B cell (primary cell): ENCODE data around the gene MAP2K5. TPM values are rescaled to one million over a fixed set of nuclear protein-coding genes. Genes with fewer than 3 reads are reported as not detected.

ENCODE experiments used
- ATAC-seq: fragments of 200-7000 bp; cut with Tn5 transposase; one replicate; pipeline ENCODE4 v1.10.0; 2021; ENCODE audit warnings: low read depth, mild to moderate bottlenecking, moderate number of reproducible peaks, moderate library complexity
- CTCF ChIA-PET: fragments of 350-600 bp; sonication (Branson Sonifier 250); formaldehyde crosslinking; loops from one replicate; lab custom pipeline; 2021; ENCODE audit warnings: antibody characterized with exemption, inconsistent platforms; lab: Charles Lee
- POLR2A ChIA-PET: fragments of 350-600 bp; sonication (Branson Sonifier 250); formaldehyde crosslinking; loops from one replicate; lab custom pipeline; 2021; ENCODE audit warnings: antibody characterized with exemption; lab: Charles Lee
- DNase-seq: peaks from one replicate; pipeline ENCODE4 v3.0.0; 2013
- H2AFZ ChIP-seq: 2 replicates; pipeline ENCODE4 v1.6.1; 2012; ENCODE audit warnings: mild to moderate bottlenecking, low read depth, low read length; ENCODE audit not compliant: insufficient read depth, poor library complexity, severe bottlenecking
- H3K27ac ChIP-seq, 2 donors: 1 replicate in 1 of 2; 2 replicates in 1 of 2; pipeline ENCODE4 v1.5.1; 2012 to 2013; ENCODE audit warnings: low read length in 2 of 2, mild to moderate bottlenecking in 2 of 2, moderate library complexity in 1 of 2
- H3K27me3 ChIP-seq, 4 experiments: fragments of 200-600 bp in 1 of 4; sonication (generic) in 1 of 4; replicated peaks in 1 of 4; 1 replicate in 2 of 4; 2 replicates in 2 of 4; pipeline versions ENCODE4 v1.6.1 to v1.7.0; 2013 to 2016; ENCODE audit warnings: low read length in 3 of 4, mild to moderate bottlenecking in 2 of 4, mixed read lengths in 1 of 4, moderate library complexity in 1 of 4; ENCODE audit not compliant: insufficient read depth in 4 of 4, control insufficient read depth in 3 of 4; ENCODE audit errors: control extremely low read depth in 1 of 4
- H3K36me3 ChIP-seq, 2 experiments: replicated peaks in 1 of 2; 1 replicate in 1 of 2; 2 replicates in 1 of 2; pipeline versions ENCODE4 v1.6.1 to v1.7.1; 2013; ENCODE audit warnings: low read length in 1 of 2; ENCODE audit not compliant: insufficient read depth in 2 of 2, control insufficient read depth in 1 of 2; ENCODE audit errors: control extremely low read depth in 1 of 2, extremely low read depth in 1 of 2
- H3K4me1 ChIP-seq, 2 donors: fragments of 200-600 bp in 1 of 2; sonication (generic) in 1 of 2; 1 replicate in 1 of 2; 2 replicates in 1 of 2; pipeline versions ENCODE4 v1.5.1 to v1.6.1; 2013 to 2017; ENCODE audit warnings: low read length in 2 of 2; ENCODE audit not compliant: control insufficient read depth in 2 of 2, insufficient read depth in 2 of 2
- H3K4me2 ChIP-seq: replicated peaks from 2 replicates; pipeline ENCODE3; 2012; ENCODE audit warnings: mild to moderate bottlenecking, low read depth, low read length; ENCODE audit not compliant: poor library complexity, severe bottlenecking
- H3K4me3 ChIP-seq, 5 experiments: fragments of 200-600 bp in 1 of 5; sonication (generic) in 1 of 5; 1 replicate in 3 of 5; 2 replicates in 2 of 5; pipeline versions ENCODE4 v1.5.1 to v1.7.0; 2011 to 2016; ENCODE audit warnings: low read length in 4 of 5, mild to moderate bottlenecking in 4 of 5, low read depth in 2 of 5, control low read depth in 1 of 5, moderate library complexity in 1 of 5; ENCODE audit not compliant: insufficient read depth in 1 of 5; ENCODE audit errors: control extremely low read depth in 1 of 5, extremely low read depth in 1 of 5
- H3K79me2 ChIP-seq: fragments of 200-600 bp; sonication (generic); one replicate; pipeline ENCODE4 v1.6.0; 2016; ENCODE audit warnings: low read length; ENCODE audit not compliant: control insufficient read depth, insufficient read depth
- H3K9ac ChIP-seq: fragments of 200-600 bp; sonication (generic); 2 replicates; pipeline ENCODE4 v1.6.1; 2017; ENCODE audit warnings: mild to moderate bottlenecking, low read length, moderate library complexity
- H3K9me3 ChIP-seq, 3 donors: one replicate each; pipeline versions ENCODE4 v1.6.1 to v1.7.1; 2013; ENCODE audit warnings: low read length in 2 of 3; ENCODE audit not compliant: control insufficient read depth in 2 of 3, insufficient read depth in 1 of 3; ENCODE audit errors: control extremely low read depth in 1 of 3
- H4K20me1 ChIP-seq: 2 replicates; pipeline ENCODE4 v1.6.0; 2012; ENCODE audit warnings: mild to moderate bottlenecking, low read length; ENCODE audit not compliant: insufficient read depth, control insufficient read depth, poor library complexity, severe bottlenecking
- H3K27ac Mint-ChIP-seq: one replicate; pipeline ENCODE4 v1.8.0; 2021; ENCODE audit warnings: mixed read lengths
- H3K27me3 Mint-ChIP-seq: one replicate; pipeline ENCODE4 v1.8.0; 2021; ENCODE audit warnings: mixed read lengths
- H3K4me1 Mint-ChIP-seq: one replicate; pipeline ENCODE4 v1.8.0; 2021; ENCODE audit warnings: mixed read lengths
- H3K4me3 Mint-ChIP-seq: one replicate; pipeline ENCODE4 v1.8.0; 2021; ENCODE audit warnings: mixed read lengths
- H3K9me3 Mint-ChIP-seq: one replicate; pipeline ENCODE4 v1.8.0; 2022; ENCODE audit warnings: mixed read lengths; ENCODE audit not compliant: insufficient read depth
- CTCF ChIP-seq: fragments of 200-600 bp; IDR thresholded peaks from one replicate; pipeline ENCODE4 v1.8.0; 2022; ENCODE audit warnings: antibody characterized with exemption, mild to moderate bottlenecking
- EZH2 ChIP-seq: IDR thresholded peaks from 2 replicates; pipeline ENCODE4 v1.6.1; 2012; ENCODE audit warnings: borderline replicate concordance, low read depth, mild to moderate bottlenecking, moderate library complexity, low read length; ENCODE audit not compliant: insufficient read depth, poor library complexity, severe bottlenecking
- WGBS: methylation state at CpG from one replicate; pipeline ENCODE4 v1.1.5; 2013; ENCODE audit warnings: missing lambda C conversion rate; ENCODE audit not compliant: insufficient coverage; 5-methylcytosine and 5-hydroxymethylcytosine counted together
- intact Hi-C: fragments of 100-400 bp; cut with micrococcal nuclease; formaldehyde crosslinking; loops from one replicate; pipeline ENCODE4 v1.10.0; 2022
- polyA plus RNA-seq: library from polyadenylated mRNA; depleted of rRNA; stranded (reverse); fragments of >200 nt; gene quantifications from 2 replicates; pipeline ENCODE4 v1.2.3, GENCODE V29; 2012
- total RNA-seq, 2 donors: library from RNA; stranded (reverse); fragments of 120-200 nt in 1 of 2; gene quantifications; 1 replicate in 1 of 2; 2 replicates in 1 of 2; pipeline versions ENCODE4 v1.2.3 to v1.2.4, GENCODE V29; 2013 to 2022

Gene MAP2K5
- total and polyA plus RNA-seq, 2 donors (not counting 1 experiment from before 2014, with no cell fraction given): 11.1 to 40.0 TPM

- TF ChIP-seq EZH2 (no peak), CTCF (no peak)
- no peak overlapping the region for H2AFZ ChIP-seq
- Mint-ChIP-seq H3K4me3 (no peak overlapping the region), H3K9me3 (no peaks in the 10 kb centered on the region), H3K27ac (no peak overlapping the region), H3K27me3 (no peaks in the 10 kb centered on the region), H3K4me1 (peaks cover 19% of the 10 kb centered on the region)
- ATAC-seq (no peak), DNase-seq (no peak)
- H3K4me1 ChIP-seq: no peaks in the 10 kb centered on the region
- no peaks in the 10 kb centered on the region for H3K27me3 ChIP-seq
- no peaks in the 10 kb centered on the region for H4K20me1 ChIP-seq
- H3K79me2 ChIP-seq: no peaks in the 10 kb centered on the region
- H3K36me3 ChIP-seq: peaks cover 0 to under 1% of the 10 kb centered on the region in 2 experiments
- ChIA-PET CTCF (no interaction called here), POLR2A (no interaction called here)
- intact Hi-C loops: no loop called here
- no peaks in the 10 kb centered on the region for H3K9me3 ChIP-seq
- H3K4me2 ChIP-seq: no peak overlapping the region
- no CpG with 5 or more reads among the region's 3 CpGs for WGBS
- no peak overlapping the region for H3K9ac ChIP-seq
- H3K4me3 ChIP-seq: no peak overlapping the region
- H3K27ac ChIP-seq: no peak overlapping the region
Observed at GRCh38 chr15:67564968-67565345, 22.5 kb downstream of the MAP2K5 start.

DNA sequence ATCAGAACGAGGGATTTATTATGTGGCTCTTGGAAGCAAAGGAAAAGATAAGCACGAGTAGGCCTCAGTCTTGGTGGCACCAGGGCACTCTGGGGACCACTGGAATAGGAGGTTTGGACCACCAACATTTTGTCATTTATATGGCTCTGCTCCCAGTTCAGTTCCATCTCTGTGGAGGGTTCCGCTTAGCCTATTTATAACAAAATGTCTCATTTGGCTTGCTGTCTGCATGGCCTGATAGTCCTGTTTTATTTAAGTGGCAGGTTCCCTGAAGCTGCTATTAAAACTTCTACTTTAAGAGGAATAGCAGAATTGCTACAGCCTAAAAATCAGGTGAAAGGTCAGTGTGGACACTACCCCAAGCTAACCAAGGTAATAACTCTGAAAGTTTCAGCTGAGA, 27.2 kb downstream of the MAP2K5 start:
- no peaks in the 10 kb centered on the region for H3K79me2 ChIP-seq
- no peaks in the 10 kb centered on the region for H3K4me1 ChIP-seq
- Mint-ChIP-seq H3K27me3 (no peaks in the 10 kb centered on the region), H3K27ac (no peak overlapping the region), H3K4me1 (peaks cover 8% of the 10 kb centered on the region), H3K4me3 (no peak overlapping the region), H3K9me3 (no peaks in the 10 kb centered on the region)
- TF ChIP-seq EZH2: no peak
- TF ChIP-seq CTCF: no peak
- H3K36me3 ChIP-seq: peaks cover 0 to 7% of the 10 kb centered on the region in 2 experiments
- POLR2A ChIA-PET: no interaction called here
- ATAC-seq (no peak), DNase-seq (no peak)
- no peaks in the 10 kb centered on the region for H4K20me1 ChIP-seq
- intact Hi-C loops: no loop called here
- H3K4me3 ChIP-seq: no peak overlapping the region
- WGBS: 100% methylated on average over 1 of the region's 3 CpGs
- H3K9ac ChIP-seq: no peak overlapping the region
- H3K27ac ChIP-seq: no peak overlapping the region
- H3K9me3 ChIP-seq: no peaks in the 10 kb centered on the region
- no peaks in the 10 kb centered on the region for H3K27me3 ChIP-seq
- no peak overlapping the region for H2AFZ ChIP-seq
- no peak overlapping the region for H3K4me2 ChIP-seq
- CTCF ChIA-PET: interaction anchor here (0.6 kb wide), 1 partner anchor 22 kb away, joined by 3 read pairs; no protein-coding TSS in a partner anchor
